ENCODE measurements around the gene CPXM2.

CPXM2 gene

GRCh38 chr10:123891144-123892071 is at the start of gene CPXM2:
Gene CPXM2, minus strand, starts transcription at chr10:123891807. Its CDS starts 148 bp downstream, at chr10:123891659.
- DNase-seq = no peak

- DNase-seq = no peak
Measured at GRCh38 chr10:123939591-123939990, 48.0 kb upstream of the CPXM2 start.

GRCh38 chr10:123938890-123939289 is 47.3 kb upstream of the CPXM2 start:
- DNase-seq = peak in 1 of 2 donors; percentile 4

- DNase-seq = no peak
Measured at GRCh38 chr10:123936426-123936825, 44.8 kb upstream of the CPXM2 start.

- DNase-seq = no peak
Measured at GRCh38 chr10:123935680-123936079, 44.1 kb upstream of the CPXM2 start.

GRCh38 chr10:123934846-123935245 is 43.2 kb upstream of the CPXM2 start:
- no peak for DNase-seq

GRCh38 chr10:123930340-123931001 is 38.9 kb upstream of the CPXM2 start:
- no peak for DNase-seq

GRCh38 chr10:123929791-123930190 is 38.2 kb upstream of the CPXM2 start:
- DNase-seq = no peak

GRCh38 chr10:123928427-123928826 is 36.8 kb upstream of the CPXM2 start:
- DNase-seq = no peak

GRCh38 chr10:123926401-123927264 is 35.0 kb upstream of the CPXM2 start:
- DNase-seq = no peak

- no peak for DNase-seq
Measured at GRCh38 chr10:123922126-123922525, 30.5 kb upstream of the CPXM2 start.

GRCh38 chr10:123916775-123917174 is 25.2 kb upstream of the CPXM2 start:
- no peak for DNase-seq

- no peak for DNase-seq
Measured at GRCh38 chr10:123913688-123914268, 22.2 kb upstream of the CPXM2 start.

GRCh38 chr10:123912871-123913270 is 21.3 kb upstream of the CPXM2 start:
- no peak for DNase-seq

GRCh38 chr10:123912466-123912865 is 20.9 kb upstream of the CPXM2 start:
- no peak for DNase-seq

- no peak for DNase-seq
Measured at GRCh38 chr10:123911866-123912265, 20.3 kb upstream of the CPXM2 start.

GRCh38 chr10:123909866-123910265 is 18.3 kb upstream of the CPXM2 start:
- DNase-seq = no peak

- no peak for DNase-seq
Measured at GRCh38 chr10:123909426-123909825, 17.8 kb upstream of the CPXM2 start.

GRCh38 chr10:123908379-123908778 is 16.8 kb upstream of the CPXM2 start:
- no peak for DNase-seq

GRCh38 chr10:123906884-123907652 is 15.5 kb upstream of the CPXM2 start:
- no peak for DNase-seq

- no peak for DNase-seq
Measured at GRCh38 chr10:123906296-123906695, 14.7 kb upstream of the CPXM2 start.
